Activated CD8-positive, alpha-beta memory T cell treated with anti-CD3 and anti-CD28 coated beads for 48 hours (primary cell): ENCODE data around the gene BAIAP3.
A peak's percentile ranks its signal among the peaks of the same experiment; 100 is the strongest.

Experiments
- DNase-seq, 3 experiments: peaks; one replicate each; pipeline ENCODE4 v3.0.0-alpha.2; 2020; ENCODE audit warnings: low read depth in 2 of 3, low spot score in 2 of 3

Gene BAIAP3

DNA sequence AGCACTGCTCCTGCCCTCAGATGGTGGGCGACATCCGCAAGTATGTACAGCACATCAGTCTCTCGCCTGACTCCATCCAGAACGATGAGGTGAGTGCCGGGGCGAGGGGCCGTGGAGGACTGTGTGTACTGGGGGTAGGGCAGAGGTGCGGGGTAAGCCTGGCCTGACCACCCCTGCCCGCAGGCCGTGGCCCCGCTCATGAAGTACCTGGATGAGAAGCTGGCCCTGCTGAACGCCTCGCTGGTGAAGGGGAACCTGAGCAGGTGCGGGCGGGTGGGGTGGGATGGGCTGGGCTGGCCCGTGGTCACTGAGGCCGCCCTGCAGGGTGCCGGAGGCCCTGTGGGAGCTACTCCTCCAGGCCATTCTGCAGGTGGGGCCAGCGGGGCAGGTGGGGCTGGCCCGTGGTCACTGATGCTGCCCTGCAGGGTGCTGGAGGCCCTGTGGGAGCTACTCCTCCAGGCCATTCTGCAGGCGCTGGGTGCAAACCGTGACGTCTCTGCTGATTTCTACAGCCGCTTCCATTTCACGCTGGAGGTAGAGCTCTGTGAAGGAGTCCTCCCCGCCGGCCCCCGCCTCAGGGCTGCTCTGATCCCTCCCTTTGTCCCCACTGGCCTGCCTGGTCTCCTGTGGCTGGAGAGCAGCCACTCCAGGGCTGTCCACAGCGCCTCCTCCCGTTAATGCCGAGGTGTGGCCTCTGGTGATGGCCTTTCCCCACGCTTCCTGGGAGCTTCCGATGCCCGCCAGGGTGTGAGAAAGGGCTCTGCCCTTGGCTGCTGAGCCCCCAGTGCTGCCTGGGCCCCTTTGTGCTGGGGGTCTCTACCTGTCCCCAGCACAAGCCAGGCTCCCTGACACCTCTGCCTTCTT lies 13.2 kb downstream of the BAIAP3 start:
- no peak for DNase-seq

DNA sequence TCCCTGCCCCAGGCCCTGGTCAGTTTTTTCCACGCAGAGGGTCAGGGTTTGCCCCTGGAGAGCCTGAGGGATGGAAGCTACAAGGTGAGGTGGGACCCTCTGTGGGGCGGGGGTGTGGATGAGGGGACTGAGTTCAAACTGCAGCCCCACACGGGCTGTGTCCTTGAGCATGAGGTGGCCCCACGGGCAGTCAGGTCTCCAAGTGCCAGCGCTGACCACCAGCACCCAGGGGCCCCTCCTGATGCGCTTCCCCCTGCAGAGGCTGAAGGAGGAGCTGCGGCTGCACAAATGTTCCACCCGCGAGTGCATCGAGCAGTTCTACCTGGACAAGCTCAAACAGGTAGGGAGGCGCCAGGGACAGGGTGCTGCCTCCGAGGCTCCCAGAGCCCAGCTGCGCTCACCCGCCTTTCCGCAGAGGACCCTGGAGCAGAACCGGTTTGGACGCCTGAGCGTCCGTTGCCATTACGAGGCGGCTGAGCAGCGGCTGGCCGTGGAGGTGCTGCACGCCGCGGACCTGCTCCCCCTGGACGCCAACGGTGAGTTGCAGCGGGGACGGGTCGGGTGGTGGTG lies 13.9 kb downstream of the BAIAP3 start:
- DNase-seq: no peak

DNA sequence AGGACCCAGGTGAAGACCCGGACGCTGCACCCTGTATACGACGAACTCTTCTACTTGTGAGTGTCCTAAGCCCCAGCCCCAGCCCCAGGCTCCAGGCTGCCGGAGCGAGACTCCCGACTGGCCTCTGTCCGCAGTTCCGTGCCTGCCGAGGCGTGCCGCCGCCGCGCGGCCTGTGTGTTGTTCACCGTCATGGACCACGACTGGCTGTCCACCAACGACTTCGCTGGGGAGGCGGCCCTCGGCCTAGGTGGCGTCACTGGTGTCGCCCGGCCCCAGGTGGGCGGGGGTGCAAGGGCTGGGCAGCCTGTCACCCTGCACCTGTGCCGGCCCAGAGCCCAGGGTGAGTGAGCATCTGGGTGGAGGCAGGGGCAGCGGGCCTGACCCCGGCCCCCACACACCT lies 14.5 kb downstream of the BAIAP3 start:
- DNase-seq: no peak

GRCh38 chr16:1348441-1348840 lies 15.0 kb downstream of the BAIAP3 start:
- DNase-seq: no peak

- no peak for DNase-seq
These were observed 15.5 kb downstream of the BAIAP3 start for GRCh38 chr16:1348926-1349325.

GRCh38 chr16:1349351-1349750 lies 15.9 kb downstream of the BAIAP3 start:
- DNase-seq: no peak

GRCh38 chr16:1349951-1350350 lies 16.5 kb downstream of the BAIAP3 start:
- DNase-seq: no peak

GRCh38 chr16:1350691-1351090 lies 17.2 kb downstream of the BAIAP3 start:
- DNase-seq: no peak

GRCh38 chr16:1351215-1351581 lies 17.8 kb downstream of the BAIAP3 start:
- no peak for DNase-seq

- peak; percentile 69 to 88 (median 73) for DNase-seq
These were observed 18.3 kb downstream of the BAIAP3 start, which contains the start of the genes GNPTG and TSR3 for GRCh38 chr16:1351582-1352362. Gene GNPTG, plus strand, starts transcription at chr16:1351931. Its CDS starts 35 bp downstream, at chr16:1351966. Gene TSR3, minus strand, starts transcription at chr16:1351878. Its CDS starts 74 bp downstream, at chr16:1351804.

DNA sequence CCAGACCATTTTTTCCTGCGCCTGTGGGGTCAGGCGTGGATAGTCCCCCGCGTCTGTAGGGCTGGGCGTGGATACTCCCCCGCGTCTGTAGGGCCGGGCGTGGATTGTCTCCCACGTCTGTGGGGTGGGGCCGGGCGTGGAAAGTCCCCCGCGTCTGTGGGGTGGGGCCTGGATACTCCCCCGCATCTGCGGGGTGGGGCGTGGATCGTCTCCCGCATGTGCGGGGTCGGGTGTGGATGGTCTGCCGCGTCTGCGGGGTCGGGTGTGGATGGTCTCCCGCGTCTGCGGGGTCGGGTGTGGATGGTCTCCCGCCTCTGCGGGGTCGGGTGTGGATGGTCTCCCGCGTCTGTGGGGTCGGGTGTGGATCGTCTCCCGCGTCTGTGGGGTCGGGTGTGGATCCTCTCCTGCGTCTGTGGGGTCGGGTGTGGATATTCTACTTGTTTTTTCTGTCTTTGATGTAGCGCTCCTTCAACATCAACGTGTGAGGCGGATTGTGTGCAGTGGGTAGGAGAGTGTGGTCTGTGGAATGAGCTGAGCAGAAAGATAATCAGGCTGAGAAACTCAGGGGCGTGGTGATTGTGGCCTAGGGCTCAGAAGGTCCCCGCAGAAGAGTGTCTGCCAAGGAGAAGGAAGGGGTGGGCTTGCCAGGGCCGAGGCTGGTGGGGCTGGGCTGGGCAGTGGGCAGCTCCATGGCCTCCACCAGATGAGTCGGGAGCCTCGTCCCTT lies 21.5 kb downstream of the BAIAP3 start:
- no peak for DNase-seq

DNA sequence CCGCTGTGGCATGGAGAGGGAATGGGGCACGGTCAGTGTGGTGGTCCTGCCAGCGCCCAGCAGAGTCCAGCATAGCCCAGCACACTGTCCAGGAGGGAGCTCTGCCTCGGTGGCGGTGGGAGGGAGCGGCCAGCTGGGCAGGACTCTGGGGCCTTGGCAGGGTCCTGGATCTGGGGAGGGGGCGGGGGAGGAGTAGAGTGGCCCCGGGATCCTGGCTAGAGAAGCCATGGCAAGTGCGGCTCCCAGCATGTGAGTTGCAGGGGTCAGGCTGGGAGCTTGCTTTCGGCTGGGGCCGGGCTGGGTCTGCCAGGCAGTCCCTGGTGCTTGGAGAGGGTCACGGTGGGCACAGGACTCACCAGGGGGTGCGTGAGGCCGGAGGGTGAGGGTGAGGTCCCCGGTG lies 22.1 kb downstream of the BAIAP3 start:
- no peak for DNase-seq

DNA sequence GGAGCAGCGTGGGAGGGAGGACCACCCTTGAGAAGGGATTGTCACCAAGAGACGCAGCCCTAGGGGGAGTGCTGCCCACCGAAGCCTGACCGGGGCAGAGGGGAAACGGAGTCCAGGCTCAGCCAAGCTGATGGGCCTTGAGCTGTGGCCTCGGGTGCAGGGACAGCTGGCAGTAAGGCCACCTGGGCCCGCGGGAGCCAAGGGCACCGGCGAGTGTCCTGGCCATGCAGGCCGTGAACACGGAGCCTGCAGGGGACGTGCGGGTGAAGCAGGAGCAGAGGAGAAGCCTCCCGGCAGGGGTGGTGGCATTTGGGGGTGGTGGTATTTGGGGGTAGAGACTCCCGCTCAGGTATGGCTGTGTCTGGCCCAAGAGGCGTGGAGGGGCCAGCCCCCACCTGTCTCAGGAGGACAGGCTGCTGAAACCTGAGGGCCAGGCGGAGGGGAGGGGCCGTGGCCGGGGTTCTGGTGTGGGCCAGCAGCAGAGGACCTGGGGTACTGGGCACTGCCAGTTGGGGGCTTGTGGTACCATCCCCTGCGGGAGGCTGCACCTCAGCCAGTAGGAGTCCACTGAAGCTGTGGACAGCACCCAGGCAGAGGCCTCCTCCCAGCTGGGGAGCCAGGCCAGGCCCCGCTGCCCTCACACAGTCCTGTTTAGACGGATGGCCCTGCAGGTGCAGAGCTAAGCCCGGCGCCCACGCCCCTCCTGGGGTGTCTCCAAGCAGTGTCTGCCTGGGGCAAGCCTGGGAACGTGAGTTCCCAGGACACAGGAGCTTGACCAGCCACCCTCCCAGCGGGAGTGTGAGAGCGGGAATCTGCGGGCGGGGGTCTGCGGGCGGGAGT lies 22.8 kb downstream of the BAIAP3 start:
- no peak for DNase-seq

DNA sequence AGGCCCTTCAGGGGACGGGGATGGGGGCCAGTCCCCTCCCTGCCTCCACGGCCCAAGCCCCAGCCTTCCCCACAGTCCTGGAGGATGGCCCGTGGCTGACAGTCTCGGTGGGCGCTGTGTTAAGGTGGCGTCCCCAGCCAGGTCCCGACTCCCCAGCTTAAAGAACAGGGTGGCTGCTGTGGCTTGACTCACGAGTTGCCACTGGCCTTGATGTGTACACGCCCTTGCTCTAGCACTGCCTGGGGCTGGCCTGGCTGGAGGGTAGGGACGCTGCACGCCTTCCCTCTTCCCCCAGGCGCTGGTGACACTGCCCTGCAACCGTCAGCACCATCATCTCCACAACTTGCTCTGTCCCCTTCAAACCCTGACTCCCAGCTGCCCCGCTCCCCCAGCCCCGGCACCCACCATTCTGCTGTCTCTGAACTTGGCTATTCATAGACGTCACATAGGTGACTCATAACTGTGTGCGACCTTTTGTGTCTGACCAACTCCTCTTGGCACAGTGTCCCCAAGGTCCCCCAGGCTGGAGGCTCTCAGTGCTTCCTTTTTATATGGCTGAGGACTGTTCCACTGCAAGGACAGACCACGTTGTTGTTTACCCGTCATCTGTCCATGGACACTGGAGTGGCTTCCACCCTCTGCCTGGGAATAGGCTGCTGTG lies 24.6 kb downstream of the BAIAP3 start:
- no peak for DNase-seq

DNA sequence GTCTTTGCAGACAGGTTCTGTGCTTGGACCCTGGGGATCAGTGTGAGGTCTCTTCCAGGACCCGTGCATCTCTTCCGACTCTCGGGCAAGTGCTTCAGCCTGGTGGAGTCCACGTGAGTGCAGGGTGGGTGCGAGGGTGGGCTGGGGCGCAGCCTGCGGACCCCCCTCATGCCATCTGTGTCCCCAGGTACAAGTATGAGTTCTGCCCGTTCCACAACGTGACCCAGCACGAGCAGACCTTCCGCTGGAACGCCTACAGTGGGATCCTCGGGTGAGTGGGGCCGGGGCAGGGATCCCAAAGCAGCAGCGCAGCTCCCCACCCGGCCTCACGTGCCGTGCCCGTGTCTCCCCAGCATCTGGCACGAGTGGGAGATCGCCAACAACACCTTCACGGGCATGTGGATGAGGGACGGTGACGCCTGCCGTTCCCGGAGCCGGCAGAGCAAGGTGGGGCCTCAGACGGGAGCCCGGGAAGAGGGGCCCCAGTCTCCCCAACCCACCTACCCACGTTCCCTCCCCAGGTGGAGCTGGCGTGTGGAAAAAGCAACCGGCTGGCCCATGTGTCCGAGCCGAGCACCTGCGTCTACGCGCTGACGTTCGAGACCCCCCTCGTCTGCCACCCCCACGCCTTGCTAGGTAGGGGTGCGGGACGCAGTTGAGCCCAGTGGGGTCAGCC lies 28.4 kb downstream of the BAIAP3 start:
- no peak for DNase-seq

- no peak for DNase-seq
These were observed 29.4 kb downstream of the BAIAP3 start for GRCh38 chr16:1362807-1363206.

- peak in 2 of 3 experiments; percentile 43 to 48 for DNase-seq
These were observed 30.1 kb downstream of the BAIAP3 start for GRCh38 chr16:1363501-1364041.

GRCh38 chr16:1364510-1364909 lies 31.1 kb downstream of the BAIAP3 start:
- DNase-seq: no peak
